ENCODE results near the gene TRPM8.
A peak's percentile ranks its signal among the peaks of the same experiment; 100 is the strongest.

Gene TRPM8

GRCh38 chr2:234003972-234004617 lies 86.9 kb downstream of the TRPM8 start:
- DNase-seq = no peak

GRCh38 chr2:234005126-234005525 lies 88.0 kb downstream of the TRPM8 start:
- DNase-seq = no peak

GRCh38 chr2:234006501-234006900 lies 89.3 kb downstream of the TRPM8 start:
- DNase-seq = no peak

GRCh38 chr2:234014427-234014826 lies 97.3 kb downstream of the TRPM8 start:
- no peak for DNase-seq

- DNase-seq = no peak
Measured at GRCh38 chr2:234015861-234016260, 98.7 kb downstream of the TRPM8 start.

GRCh38 chr2:234019896-234020295 lies 102.7 kb downstream of the TRPM8 start:
- DNase-seq = peak; percentile 36

GRCh38 chr2:234020332-234020731 lies 103.2 kb downstream of the TRPM8 start:
- no peak for DNase-seq

GRCh38 chr2:234022424-234022823 lies 105.3 kb downstream of the TRPM8 start:
- DNase-seq = no peak

- DNase-seq = no peak
Measured at GRCh38 chr2:234024304-234024703, 107.1 kb downstream of the TRPM8 start.

GRCh38 chr2:234025466-234025865 lies 108.3 kb downstream of the TRPM8 start:
- DNase-seq = no peak

GRCh38 chr2:234025891-234026401 lies 108.8 kb downstream of the TRPM8 start:
- DNase-seq = no peak

GRCh38 chr2:234026693-234027254 lies 109.6 kb downstream of the TRPM8 start:
- no peak for DNase-seq

GRCh38 chr2:234027641-234028040 lies 110.5 kb downstream of the TRPM8 start:
- no peak for DNase-seq

- no peak for DNase-seq
Measured at GRCh38 chr2:234029150-234029733, 112.1 kb downstream of the TRPM8 start.

GRCh38 chr2:234031207-234031606 lies 114.0 kb downstream of the TRPM8 start:
- no peak for DNase-seq

GRCh38 chr2:234032279-234032856 lies 115.2 kb downstream of the TRPM8 start:
- no peak for DNase-seq

- DNase-seq = no peak
Measured at GRCh38 chr2:234033174-234033573, 116.0 kb downstream of the TRPM8 start.

GRCh38 chr2:234033885-234034284 lies 116.7 kb downstream of the TRPM8 start:
- no peak for DNase-seq

- DNase-seq = no peak
Measured at GRCh38 chr2:234038076-234038802, 121.1 kb downstream of the TRPM8 start.

GRCh38 chr2:234044157-234044556 lies 127.0 kb downstream of the TRPM8 start:
- no peak for DNase-seq

GRCh38 chr2:234046521-234046920 lies 129.3 kb downstream of the TRPM8 start:
- no peak for DNase-seq

- no peak for DNase-seq
Measured at GRCh38 chr2:234047361-234047760, 130.2 kb downstream of the TRPM8 start.

- DNase-seq = no peak
Measured at GRCh38 chr2:234048049-234048448, 130.9 kb downstream of the TRPM8 start.
